NCI-H146 treated with DMSO at 0.1 percent for 48 hours (cell line): ENCODE results near the gene ETV4.

Source experiments
- DNase-seq: peaks from one replicate; lab custom pipeline; 2025; ENCODE audit not compliant: unreplicated experiment; lab: John Stamatoyannopoulos, UW

Gene ETV4

DNA sequence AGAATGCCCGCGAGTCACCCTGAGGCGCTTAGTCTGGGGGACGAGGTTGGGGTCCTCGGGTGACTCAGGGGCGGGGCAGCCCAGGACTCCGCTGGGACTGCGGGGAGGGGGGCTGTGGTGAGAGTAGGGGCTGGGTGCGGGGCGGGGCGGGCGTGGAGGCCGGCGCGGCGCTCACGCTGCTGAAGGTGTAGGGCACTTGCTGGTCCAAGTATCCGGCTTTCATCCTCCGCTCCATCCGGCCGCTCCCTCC, 832 bp downstream of the ETV4 start:
- peak; percentile 39 for DNase-seq

GRCh38 chr17:43543771-43544575, 2.2 kb downstream of the ETV4 start:
- no peak for DNase-seq

- DNase-seq = no peak
These were observed 2.8 kb downstream of the ETV4 start for GRCh38 chr17:43543300-43543699.

DNA sequence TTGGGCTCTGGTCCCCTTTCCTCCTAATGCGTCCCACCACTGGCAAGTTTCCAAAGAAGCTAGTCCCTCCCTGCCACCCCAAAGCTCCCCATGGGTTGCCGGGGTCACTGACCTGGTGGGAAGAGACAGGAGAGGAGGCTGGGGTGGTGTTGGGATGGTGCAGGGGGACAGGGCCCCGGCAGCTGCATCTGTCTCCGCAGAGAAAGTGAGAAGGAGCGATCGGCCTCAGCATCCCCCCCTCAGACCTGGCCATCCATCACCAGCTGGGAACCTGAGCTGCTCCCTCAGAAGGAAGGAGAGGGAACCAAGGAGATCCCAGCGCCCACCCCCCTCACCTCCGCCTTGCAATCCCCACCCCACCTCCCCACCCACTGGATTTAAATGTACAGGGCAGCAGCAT, 3.3 kb downstream of the ETV4 start:
- no peak for DNase-seq

DNA sequence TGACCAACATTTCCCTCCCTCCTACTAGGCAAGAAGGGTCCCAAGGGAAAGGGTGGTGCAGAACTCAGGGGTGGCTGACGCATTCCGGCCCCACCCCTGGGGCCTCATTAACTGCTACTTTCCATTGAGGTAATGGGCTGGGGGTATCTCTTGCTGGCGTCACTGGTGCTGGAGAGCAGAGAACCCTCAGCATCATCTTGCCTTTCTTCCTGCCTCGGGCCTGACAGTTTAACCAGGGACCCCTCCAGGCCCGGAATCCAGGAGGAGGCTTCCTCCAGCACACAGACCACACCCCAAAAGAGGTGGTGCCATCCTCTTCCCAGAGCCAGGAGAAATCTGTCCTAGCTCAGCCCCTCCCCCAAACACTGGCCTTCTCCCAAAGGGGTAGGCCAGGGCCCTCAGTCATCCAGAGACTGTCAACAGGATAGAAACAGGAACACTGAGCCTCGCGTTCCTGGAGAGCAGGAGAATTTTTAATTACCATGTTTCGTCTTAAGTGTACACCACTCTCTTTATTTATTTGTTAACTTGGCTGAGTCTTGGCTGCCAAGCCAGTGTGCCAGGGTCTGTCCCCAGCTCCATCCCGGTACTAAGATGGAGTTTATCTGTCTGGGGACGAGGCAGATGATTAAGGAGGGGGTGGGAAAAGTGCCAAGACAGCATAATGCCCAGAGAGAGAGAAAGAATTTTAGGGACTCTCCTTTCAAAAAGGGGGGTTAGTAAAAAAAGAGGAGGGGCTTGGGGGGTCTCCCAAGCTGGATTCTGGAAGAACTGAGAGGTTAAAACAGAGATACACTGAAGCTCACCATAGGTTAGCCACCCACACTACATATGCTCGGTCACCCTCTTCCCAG, 5.1 kb downstream of the ETV4 start:
- DNase-seq = no peak

DNA sequence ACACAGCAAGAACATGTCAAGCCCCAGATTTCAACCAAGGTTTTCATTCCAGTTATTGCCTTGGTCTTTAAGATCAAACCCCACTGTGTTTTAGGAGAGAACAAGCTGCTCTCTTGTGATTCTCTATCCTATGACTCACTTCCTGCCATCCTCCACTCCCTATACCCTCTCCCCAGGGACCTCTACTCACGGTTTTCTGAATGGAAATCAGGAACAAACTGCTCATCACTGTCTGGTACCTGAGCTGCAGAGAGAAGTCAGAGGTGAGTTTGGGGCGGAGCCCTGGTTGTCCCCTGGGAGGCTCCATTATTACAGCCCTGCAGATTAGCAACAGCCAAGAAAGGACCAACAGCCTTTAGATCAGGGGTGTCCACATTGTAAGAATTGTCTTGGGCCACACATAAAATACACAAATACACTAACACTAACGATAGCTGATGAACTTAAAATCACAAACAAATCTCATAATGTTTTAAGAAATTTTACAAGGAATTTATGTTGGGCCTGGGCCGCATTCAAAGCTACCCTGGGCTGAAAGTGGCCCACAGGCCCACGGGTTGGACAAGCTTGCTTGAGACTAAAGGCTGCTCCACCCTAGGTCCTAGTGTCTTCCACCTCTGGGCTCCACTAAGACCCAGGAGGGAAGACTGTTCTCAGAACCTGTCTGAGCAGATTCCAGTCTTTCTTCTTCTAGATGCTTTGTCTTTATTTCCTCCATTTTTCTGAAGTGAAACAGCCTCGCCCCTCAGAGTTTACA, 9.7 kb downstream of the ETV4 start:
- DNase-seq = no peak

DNA sequence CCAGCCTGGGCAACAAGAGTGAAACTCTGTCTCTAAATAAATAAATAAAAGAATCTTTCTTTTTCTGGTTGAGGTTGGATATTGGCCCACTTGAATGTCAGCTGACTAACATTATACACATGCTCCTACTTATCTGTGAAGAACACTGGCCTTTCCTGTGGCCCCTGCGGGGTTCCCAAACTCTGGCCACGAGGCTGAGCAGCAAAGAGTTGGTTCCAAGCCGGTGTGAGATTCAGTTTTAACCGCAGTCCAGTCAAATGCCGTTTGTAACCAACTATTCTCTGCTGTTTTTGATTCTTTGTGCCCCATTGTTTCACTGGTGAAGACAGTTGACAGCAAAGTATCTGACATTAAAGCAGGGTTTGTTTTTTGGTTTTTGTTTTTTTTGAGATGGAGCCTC, 11.2 kb downstream of the ETV4 start:
- DNase-seq = no peak

- no peak for DNase-seq
These were observed 12.4 kb downstream of the ETV4 start for GRCh38 chr17:43533699-43534098.

- no peak for DNase-seq
These were observed 13.6 kb downstream of the ETV4 start for GRCh38 chr17:43532581-43532980.

GRCh38 chr17:43531955-43532354, 14.2 kb downstream of the ETV4 start:
- no peak for DNase-seq

DNA sequence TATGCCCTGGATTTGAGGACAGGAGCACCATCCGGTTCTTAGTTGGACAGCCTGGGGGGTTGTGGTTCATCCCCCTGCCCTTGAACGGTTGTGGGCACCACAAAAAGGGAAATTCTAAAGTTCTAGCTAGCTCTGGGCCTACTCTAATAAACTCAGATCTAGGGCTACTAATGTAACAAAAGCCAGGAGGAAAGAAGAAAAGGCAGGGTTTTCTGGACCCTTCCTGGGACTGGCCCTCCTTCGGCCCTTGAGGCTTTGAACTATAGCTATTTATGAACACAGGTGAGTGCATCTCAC, 15.1 kb downstream of the ETV4 start:
- DNase-seq = no peak

DNA sequence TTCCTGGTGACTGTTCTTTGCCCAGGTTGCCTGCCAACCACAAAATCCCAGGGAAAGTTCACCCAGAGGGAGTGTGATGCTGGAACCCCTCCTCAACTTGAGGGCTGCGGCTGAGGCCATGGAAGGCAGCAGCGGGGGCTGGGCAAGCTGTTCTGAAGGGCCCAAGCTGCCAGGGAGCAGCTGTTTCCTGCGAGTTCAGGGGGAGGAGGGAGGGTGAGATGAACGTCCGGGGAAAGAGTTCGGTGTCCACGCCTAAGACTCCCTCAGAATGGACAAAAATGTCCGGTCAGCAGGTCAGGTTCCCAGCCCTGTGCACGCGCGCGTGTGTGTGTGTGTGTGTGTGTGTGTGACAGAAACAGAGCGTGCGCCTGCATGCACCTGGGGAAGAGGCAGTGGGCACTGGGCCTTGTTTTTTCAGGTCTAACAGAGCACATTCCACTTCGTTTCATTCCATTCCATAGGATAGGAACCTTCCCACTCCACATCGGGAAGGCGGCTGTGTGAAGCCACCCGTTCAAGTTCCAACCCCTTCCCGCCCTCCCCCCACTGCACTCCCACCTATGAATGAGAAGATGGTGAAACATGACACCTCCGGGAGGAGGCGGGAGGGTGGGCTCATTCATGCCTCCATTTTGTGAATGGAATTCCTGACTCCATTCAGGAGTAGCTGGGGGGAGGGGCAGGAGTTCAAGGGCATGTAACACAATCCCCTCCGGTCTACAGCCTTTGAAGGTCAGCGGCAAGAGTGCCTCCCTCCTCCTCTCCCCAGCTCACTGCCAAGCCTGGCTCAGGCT, 15.7 kb downstream of the ETV4 start:
- peak; percentile 69 for DNase-seq

- DNase-seq = no peak
These were observed 16.2 kb downstream of the ETV4 start for GRCh38 chr17:43529947-43530287.

- no peak for DNase-seq
These were observed 16.9 kb downstream of the ETV4 start for GRCh38 chr17:43528988-43529814.

DNA sequence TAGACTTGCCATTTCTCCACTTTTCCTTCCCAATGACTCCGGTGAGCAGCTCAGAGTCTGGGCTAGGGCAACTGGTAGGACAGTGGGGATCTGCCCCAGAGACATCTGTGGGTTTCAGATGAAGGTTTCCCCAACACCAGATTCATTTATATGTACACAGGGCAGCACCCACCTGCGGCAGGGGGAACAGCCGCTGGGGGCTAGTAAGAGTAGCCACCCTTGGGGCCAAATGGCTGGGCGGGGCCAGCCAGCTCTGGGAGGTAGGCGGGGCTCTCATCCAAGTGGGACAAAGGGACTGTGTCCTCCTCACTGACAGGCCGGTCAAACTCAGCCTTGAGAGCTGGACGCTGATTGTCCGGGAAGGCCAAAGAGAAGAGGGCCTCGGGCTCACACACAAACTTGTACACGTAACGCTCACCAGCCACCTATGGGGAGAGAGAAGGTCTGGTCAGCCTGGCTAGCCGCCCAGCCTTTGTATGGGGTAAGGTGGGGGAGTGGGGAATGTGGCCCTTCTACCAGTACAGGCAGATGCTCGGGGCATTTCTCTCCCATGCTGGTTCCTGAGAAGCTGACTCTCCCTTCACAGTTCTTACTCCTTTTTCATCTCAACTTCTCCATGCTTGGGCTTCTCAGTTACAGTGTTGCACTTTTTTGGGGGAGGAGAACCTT, 17.7 kb downstream of the ETV4 start:
- no peak for DNase-seq

- DNase-seq = no peak
These were observed 19.1 kb downstream of the ETV4 start for GRCh38 chr17:43526886-43527648.

- no peak for DNase-seq
These were observed 21.1 kb downstream of the ETV4 start for GRCh38 chr17:43524945-43525575.

GRCh38 chr17:43521389-43521788, 24.8 kb downstream of the ETV4 start:
- no peak for DNase-seq
